HG03439 (cell line): ENCODE results near the gene NECAB2.

Experiments
- ATAC-seq: cut with Tn5 transposase; IDR thresholded peaks from one replicate; pipeline ENCODE4 v1.9.1; 2021; ENCODE audit warnings: mild to moderate bottlenecking, moderate library complexity; ENCODE audit not compliant: unreplicated experiment

Gene NECAB2

DNA sequence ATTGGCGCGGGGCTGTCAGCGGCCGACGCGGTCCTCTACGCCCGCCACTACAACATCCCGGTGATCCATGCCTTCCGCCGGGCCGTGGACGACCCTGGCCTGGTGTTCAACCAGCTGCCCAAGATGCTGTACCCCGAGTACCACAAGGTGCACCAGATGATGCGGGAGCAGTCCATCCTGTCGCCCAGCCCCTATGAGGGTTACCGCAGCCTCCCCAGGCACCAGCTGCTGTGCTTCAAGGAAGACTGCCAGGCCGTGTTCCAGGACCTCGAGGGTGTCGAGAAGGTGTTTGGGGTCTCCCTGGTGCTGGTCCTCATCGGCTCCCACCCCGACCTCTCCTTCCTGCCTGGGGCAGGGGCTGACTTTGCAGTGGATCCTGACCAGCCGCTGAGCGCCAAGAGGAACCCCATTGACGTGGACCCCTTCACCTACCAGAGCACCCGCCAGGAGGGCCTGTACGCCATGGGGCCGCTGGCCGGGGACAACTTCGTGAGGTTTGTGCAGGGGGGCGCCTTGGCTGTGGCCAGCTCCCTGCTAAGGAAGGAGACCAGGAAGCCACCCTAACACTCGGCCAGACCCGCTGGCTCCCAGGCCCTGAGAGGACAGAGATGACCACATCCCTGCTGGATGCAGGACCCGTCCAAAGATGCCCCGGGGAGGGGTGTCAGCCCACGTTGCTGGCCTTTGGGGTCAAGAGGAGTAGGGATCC, 2.4 kb upstream of the NECAB2 start:
- ATAC-seq = no peak

DNA sequence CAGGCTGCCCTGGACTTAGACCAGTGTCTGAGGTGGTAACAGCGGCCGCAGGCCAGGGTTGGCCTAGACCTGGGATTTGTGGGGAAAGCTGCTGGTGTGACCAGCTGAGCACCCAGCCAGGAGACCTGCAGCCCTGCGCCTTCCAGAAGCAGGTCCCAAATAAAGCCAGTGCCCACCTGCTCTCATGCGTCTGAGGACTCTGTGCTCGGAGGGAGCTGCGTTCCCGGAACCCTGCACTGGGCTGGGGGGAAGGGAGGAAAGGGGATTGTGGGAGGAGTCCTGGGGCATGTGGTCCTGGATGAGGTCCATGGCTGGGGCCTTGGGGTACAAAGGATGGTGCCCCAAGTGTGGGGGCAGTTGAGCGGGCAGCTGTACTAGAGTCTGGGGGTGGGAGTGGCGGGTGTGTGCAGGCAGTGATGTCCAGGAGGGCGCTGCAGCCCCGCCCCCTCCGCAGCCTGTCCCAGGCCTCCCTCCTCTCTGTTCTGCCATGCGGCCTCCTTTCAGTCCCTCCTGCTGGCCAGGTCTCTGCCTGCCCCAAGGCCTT, 1.8 kb upstream of the NECAB2 start:
- ATAC-seq = no peak

DNA sequence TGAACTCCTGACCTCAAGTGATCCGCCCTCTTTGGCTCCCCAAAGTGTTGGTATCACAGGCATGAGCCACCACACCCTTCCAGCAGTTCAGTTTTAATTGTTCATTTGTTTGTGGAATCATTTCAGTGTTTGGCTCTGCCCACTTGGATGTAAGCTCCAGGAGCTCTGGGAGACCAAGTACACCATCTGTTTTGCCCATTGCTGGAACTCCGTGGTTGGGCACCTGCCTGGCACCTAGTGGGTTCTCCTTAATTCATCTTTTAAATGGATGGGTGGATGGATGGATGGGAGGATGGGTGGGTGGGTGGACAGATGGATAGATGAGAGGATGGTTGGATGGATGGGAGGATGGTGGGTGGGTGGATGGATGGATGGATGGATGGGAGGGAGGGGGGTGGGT, 953 bp upstream of the NECAB2 start:
- no peak for ATAC-seq

DNA sequence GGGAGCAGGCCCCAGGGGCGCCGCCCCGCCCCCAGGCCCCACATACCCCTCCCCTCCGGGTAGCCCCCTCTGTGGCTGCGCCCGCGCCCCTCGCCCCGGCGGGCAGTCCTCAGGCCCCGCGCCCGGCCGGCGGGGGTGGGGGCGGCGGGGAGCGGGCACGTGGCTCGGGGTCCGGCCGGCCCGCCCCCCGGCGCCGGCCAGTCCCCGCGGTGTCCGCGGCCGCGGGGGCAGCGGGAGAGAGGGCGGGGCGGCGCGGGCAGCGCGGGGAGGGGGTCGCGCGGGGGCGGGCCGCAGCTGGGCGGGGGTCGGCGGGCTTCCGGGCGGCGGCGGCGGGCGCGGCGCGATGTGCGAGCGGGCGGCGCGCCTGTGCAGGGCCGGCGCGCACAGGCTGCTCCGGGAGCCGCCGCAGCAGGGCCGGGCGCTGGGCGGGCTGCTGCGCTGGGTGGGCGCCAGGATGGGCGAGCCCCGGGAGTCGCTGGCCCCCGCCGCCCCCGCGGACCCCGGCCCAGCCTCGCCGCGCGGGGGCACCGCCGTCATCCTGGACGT, 335 bp downstream of the NECAB2 start:
- ATAC-seq = no peak

DNA sequence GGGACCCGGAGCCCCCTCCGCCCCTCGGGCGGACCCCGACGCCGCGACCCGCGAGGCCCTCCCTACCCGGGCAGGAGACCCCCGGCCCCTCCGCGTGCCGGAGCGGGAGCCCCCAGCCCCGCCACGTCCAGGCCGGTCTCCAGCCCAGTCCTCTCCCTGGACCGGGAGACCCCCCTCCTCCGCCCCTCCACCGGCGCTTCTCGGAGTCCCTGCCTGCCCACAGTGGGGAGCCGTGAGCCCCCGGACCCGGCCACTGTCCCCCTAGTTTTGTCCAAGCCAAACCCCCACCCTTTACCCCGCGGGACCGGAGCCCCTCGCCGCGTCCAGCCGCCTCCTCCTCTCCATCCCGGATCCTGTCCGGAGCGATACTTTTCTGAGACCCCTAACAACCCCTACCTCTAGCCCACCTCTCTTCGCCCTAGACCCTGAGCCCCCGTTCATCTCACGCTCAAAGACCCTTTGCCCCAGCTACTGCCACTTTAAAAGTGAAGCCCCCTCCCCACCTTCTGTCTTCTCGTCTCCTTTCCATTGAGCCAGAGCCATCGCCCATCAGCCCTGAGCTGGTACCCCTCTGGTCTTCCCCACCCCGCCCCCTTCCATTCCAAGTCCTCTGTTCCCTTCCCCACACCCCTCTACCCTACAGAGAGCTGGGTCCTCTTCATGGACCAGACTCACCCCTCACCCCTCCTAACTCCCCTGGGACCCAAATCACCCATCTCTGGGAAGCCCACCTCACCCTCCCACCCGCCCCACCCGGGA, 1.0 kb downstream of the NECAB2 start:
- no peak for ATAC-seq

DNA sequence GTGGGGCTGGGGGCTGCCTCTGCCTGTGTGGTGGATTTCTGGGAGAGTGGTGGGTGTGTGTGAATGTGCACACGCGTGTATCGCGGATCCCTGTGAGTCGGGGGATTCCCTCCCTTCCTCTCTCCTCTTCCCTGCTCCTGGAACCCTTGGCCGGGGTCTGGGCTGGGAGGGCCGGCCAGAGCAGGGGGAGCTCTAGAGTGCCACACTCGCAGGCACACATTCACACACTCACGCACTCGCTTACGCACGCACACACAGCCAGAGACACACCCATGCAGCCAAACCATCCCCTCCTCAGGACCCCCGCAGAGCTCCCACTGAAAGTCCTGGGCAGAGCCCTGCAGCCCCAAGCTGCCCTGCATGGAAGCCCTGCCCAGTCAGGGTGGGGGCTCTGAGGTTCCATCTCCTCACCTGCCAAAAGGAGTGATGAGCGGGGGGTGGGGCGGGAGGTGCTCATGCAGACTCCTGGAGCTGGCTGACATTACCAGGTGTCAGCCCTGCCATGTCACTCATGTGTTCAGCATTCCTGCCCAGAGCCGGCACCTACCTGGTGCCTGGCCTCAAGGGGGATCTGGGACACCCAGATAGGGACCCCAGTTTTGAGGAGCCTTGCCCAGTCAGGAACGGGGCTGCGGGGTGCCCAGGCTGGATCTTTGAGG, 1.9 kb downstream of the NECAB2 start:
- no peak for ATAC-seq

DNA sequence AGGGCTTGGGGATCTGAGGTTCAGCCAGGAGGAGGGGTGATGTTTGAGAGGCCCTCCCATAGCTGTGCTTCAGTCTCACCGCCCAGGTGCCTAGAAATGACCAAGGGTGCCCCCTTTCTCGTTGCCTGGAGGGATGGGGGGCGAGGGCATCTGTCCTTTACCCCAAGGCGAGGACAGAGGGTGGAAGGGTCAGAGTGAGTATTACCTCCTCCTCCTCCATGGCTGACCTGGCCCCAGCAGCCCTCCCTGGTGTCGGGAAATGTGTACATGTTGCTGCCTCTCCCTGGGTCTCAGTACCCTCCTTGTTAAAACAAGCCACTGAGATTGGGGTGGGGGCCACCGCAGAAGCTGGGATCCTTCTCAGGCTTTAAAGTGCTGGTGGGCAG, 2.4 kb downstream of the NECAB2 start:
- no peak for ATAC-seq

DNA sequence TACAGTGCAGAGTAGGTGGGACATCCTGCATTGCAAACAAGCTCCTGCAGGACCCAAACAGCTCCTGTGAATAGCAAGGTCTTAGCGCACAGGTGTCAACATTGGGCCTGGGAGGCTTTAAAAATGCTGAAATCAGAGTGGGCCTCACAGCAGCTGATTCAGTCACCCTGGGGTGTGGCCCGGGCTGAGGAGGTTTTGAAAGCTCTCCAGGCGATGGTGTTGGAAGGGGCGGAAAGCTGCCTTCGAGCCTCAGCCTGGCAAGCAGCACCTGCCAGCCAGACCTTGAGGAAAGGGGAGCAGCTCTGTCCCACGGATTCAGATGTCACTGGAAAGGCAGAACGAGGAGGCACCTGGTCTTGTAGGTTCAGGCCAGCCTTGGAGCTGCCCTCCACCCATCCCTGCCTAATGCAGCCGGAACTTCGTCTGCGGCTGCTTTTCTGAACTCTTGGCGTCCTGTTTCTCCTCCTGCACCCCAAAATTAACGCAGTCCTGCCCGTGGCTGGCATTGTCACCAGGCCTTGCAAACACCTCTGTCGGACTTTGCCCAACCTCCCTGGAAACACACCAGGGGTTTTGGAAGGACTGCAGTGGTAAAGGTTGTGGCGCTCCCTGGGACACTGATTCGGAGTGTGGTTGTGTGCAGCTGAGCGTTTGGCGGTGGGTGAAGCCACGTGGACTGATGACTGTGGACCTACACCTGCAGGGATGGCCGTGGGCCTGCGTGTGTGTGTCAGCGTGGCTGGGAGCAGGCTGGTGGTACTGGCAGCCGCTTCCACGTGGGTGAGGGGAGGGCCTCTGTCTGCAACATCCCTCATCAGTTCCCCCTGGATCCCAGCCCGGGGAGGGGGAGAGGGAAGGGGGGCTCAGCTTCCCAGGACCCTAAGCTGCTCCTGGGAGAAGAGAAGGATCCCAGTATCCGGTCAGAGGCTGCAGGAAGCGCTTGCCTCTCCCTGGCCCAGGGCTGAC, 3.4 kb downstream of the NECAB2 start:
- no peak for ATAC-seq

DNA sequence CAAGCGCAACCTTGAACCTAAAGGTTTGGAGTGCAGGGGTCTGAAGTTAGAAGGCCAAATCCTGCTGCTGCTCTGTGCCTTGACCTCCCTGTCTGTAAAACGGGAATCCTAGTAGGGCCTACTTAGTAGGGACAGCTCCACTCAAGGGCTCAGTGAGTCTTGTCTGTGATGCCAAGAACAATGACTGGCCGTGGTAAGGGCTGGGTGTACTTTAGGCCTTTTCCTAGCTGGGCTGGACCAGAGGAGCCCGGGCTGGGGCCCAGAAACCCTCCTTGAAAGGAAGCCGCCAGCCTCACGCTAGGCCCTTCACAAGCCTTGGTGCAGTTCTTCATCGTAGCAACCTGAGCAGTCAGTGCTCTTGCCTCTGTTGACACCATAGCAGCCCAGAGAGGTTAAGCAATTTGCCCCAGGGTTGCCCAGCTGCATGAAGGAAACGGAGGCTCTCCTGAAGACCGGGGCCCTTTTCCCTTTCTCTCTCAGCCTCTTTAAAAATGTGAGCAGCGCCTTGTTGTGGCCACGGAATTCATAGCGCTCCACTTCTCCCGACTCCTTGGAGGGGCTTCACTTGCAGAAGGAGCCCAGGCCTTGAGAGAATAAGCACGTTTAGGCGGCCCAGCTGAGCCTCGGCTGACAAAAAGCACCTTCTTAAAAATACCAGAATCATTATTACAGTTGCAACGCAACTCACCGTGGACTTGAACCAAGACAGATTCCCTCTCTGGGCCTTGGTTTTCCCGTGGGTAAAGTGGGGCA, 4.4 kb downstream of the NECAB2 start:
- ATAC-seq = no peak

DNA sequence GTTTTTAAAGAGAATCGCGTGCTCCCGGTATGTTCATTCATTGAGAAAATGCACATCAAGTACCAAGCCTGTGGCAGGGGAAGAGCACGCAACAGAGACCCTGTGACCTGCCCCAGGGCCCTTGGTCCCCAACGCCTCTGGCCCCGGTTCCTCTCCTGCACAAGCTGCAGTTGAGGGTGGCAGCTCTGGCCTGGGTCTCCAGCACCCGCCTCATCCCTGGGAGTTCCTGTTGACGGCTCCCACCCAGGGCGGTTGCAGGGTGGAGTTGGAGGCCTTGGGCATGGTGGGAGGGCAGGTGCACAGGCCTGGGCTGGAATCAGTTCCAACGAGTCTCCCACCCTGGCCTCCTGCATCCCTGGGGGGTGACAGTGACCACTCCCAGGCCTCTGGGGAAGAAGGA, 5.0 kb downstream of the NECAB2 start:
- ATAC-seq = no peak

DNA sequence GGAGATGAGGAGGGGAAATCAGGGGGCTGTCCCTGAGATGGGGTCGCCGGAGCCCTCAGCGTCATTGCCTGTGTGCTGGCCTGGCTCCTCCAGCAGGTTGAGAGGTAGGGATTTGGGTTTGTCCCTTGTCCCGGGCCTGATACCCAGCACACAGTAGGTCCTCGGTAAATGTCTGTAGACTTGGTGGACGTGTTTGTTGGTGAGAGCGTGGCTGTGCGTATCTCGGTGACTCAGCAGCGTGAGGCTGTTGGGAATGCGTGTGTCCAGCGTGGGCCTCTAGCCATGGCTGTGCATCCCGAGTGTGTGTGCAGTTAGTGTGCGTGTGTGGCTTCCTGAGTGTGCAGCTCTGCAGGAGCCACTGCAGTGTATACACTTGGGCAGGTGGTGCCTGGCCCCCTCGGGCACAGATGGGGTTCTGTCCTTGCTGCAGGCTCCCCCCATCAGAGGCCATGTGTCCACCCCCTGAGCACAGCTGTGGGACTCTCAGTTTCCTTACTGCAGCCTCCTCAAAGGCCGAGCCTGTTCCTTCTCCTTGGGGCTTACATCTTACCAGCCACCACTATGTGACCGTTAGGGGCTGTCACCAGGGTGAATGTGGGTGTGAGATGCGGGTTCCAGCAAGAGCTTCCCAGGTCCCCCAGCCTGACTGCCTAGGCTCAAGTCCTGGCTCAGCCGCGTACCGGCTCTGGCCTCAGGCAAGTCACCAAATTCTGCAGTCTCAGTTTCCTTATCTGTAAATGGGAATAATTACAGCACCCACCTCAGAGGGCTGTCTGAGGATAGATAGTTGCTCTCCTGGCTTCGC, 5.7 kb downstream of the NECAB2 start:
- ATAC-seq = no peak

DNA sequence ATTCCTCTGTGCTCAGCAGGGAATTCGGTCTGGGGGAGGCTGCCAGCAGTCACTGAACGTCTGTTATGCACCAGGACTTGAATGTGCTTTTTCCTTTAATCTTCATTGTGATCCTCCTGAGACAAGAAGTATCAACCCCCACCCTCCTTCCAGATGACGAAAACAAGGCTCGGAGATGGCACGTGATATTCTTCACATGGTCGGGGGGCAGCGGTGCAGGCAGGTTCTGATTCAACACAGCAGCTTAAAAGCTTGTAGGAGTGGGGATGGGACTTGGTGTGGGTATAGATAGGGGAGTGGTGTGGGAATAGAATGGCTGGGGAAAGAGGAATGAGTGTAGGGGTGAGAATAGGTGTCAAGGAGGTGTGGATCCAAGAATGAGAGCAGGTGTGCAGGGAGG, 6.4 kb downstream of the NECAB2 start:
- no peak for ATAC-seq

DNA sequence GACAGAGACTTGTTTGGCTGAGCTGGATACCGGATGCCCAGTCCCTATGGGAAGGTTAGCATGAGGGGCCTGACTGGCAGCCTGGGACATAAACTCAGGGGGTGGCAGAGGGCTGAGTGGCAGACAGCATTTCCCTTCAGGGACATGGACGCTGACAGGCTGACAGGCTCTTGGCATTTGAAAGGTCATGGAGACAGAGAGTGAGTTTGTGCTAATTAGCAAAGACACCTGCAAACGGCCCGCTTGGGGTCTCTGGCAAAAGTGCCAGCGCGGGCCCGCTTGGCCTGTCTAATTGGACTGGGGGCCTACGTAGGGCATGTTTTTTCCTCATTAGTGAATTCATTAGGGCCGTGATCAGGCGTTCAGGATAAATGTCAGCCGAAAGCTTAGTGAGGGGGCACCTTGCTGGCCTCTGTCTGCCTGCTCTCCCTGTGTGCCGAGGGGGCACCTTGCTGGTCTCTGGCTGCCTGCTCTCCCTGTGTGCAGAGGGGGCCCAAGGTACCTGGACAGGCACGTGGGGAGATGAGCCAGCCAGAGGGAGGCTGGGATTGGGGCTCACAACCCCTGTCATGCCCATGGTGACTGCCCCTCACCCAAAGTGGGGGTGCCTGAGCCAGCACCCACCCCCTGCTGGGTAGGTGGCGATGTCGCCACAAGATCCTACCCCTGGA, 7.7 kb downstream of the NECAB2 start:
- ATAC-seq = no peak

DNA sequence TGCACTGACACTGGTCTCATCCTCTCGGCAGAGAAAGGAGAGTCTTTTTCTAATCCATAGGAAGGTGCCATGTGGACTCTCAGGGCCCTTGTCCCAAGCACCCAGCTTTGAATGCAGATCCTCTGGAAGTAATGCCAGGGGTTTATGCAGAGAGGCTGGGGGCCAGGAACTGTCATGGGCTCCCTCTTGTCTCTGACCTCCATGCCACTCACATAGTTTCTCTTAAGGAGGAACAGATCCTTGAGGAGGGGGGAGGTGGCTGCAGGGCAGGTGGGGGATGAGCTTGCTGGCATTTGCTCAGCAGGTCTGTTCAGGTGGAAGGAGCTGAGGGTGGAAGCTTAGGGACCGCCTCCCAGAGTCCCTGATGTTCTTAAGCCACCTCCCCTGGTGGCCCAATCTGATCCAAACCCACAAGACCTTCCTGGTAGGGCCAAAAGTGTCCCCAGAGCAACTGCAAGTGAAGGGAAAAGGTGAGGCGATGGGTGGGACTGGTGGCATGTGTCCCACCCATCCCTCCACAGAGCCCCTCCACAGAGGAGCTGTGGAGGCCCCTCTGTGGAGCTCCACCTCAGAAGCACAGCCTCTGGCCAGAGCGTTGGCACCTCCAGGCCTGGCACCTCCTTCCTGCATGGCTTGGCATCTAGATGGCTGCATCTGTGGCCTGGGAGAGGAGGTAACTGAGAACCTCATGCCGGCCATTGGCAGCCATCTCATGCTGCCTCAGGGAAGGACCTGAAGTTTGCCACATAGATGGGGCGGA, 9.2 kb downstream of the NECAB2 start:
- ATAC-seq = no peak

DNA sequence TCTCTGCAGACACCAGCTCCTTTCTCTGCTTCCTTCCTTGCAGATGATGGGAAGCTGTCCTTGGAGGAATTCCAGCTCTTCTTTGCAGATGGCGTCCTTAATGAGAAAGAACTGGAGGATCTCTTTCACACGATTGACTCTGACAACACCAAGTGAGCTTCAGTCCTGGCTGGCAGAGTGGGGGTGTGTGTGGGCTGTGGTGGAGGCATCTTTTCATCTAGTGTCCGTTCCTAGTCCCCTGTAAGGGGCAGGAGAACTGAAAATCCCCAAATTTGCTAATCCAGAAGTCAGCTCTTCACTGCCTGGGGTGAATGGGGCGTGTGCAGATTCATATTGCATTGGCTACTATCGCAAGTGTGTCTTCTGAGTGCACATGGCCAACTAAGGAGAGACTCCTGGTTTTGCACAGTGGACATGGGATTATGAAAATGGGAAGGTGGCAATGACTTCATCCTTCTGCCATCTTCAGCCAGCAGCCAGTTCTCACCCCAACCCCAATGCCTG, 10.4 kb downstream of the NECAB2 start:
- no peak for ATAC-seq

DNA sequence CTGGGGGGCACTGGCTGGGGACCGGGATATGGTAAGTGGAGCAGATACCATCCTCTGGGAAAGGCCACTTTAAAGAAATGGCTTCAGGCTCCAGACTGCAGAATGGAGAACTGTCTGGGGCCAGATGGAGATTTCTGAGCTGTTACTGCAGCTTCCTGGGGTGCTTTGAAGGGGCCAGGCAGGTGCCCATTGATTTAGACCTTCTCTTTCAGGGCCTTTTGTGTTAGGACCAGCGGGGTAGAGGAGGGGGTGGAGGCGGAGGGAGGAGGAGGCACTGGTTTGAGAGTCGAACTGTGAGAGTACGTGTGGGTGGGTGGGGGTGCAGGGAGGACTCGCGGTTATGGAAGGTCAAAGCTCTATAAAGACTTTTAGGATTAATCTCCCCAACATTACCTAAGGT, 11.4 kb downstream of the NECAB2 start:
- no peak for ATAC-seq

DNA sequence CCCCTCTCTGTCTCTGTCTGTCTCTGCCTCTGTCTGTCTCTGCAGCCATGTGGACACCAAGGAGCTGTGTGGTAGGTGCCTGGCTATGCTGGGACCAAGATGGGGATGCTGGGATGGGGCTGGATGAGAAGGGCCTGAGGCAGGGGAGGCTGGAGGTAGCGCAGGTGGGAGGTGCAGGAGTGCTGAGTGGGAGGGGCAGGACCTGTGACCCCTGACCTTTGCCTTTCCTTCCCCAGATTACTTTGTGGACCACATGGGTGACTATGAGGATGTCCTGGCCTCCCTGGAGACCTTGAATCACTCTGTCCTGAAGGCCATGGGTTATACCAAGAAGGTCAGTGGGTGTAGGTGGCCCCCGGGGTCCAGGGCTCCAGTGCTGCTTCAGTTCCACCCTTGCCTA, 12.8 kb downstream of the NECAB2 start:
- no peak for ATAC-seq
